ENCODE results near the gene FGFBP2.

Gene FGFBP2

GRCh38 chr4:15988222-15988621 is 25.2 kb upstream of the FGFBP2 start:
- H3K4me3 ChIP-seq (ENCODE audit: low read depth, low read length) = no peak overlapping the region
- no peaks in the 10 kb centered on the region for H3K36me3 ChIP-seq (ENCODE audit: control insufficient read depth in 2 of 2, insufficient read depth in 1 of 2, low read length in 2 of 2)
- ChIA-PET POLR2A (no interaction called here), CTCF (interaction anchor here (1.8 kb wide), 1 partner anchor 13 kb away, joined by 7 read pairs; no protein-coding TSS in a partner anchor)
- no peak overlapping the region for H3K27ac ChIP-seq (ENCODE audit: extremely low read depth, low read depth, low read length)
- no peaks in the 10 kb centered on the region for H3K4me1 ChIP-seq (ENCODE audit: control insufficient read depth, insufficient read depth, low read length)
- TF ChIP-seq ZNF660 (tag by site-specific recombination; IDR thresholded peaks at IDR 0.05) (no peak), ZNF266 (tag by site-specific recombination; IDR thresholded peaks at IDR 0.05; ENCODE audit: low read depth) (no peak), PBX3 (CRISPR knock-in tag; IDR thresholded peaks at IDR 0.05) (no peak), ZNF214 (tag by site-specific recombination; IDR thresholded peaks at IDR 0.05; ENCODE audit: borderline replicate concordance) (no peak), ZNF521 (tag by site-specific recombination; IDR thresholded peaks at IDR 0.05) (no peak), ZBTB26 (tag by site-specific recombination; optimal IDR thresholded peaks at IDR 0.05) (no peak), ZNF449 (tag by site-specific recombination; IDR thresholded peaks at IDR 0.05) (no peak), ZBTB7A (tag by site-specific recombination; IDR thresholded peaks at IDR 0.05; ENCODE audit: low read depth) (no peak), GLI2 (tag by site-specific recombination; IDR thresholded peaks at IDR 0.05; ENCODE audit: borderline replicate concordance, low read depth) (no peak), ZNF433 (tag by site-specific recombination; IDR thresholded peaks at IDR 0.05; ENCODE audit: low read depth) (no peak), ZNF596 (tag by site-specific recombination; IDR thresholded peaks at IDR 0.05) (no peak), ZNF776 (tag by site-specific recombination; IDR thresholded peaks at IDR 0.05; ENCODE audit: borderline replicate concordance) (no peak), ZNF354C (tag by site-specific recombination; IDR thresholded peaks at IDR 0.05; ENCODE audit: borderline replicate concordance, low read depth) (no peak), ZNF148 (tag by site-specific recombination; IDR thresholded peaks at IDR 0.05; ENCODE audit: borderline replicate concordance) (no peak), ZNF514 (tag by site-specific recombination; IDR thresholded peaks at IDR 0.05) (no peak), ZNF623 (tag by site-specific recombination; IDR thresholded peaks at IDR 0.05) (no peak), ZFHX2 (tag by site-specific recombination; conservative IDR thresholded peaks at IDR 0.05) (no peak), GLIS1 (tag by site-specific recombination; IDR thresholded peaks at IDR 0.05) (no peak), ZBTB20 (tag by site-specific recombination; IDR thresholded peaks at IDR 0.05) (no peak), HOXD13 (CRISPR knock-in tag; IDR thresholded peaks at IDR 0.05; ENCODE audit: borderline replicate concordance) (no peak)
- no peaks in the 10 kb centered on the region for H3K9me3 ChIP-seq (ENCODE audit: control insufficient read depth, insufficient read depth, low read depth, low read length)

GRCh38 chr4:15986907-15987306 is 23.9 kb upstream of the FGFBP2 start:
- H3K9me3 ChIP-seq (ENCODE audit: control insufficient read depth, insufficient read depth, low read depth, low read length) = no peaks in the 10 kb centered on the region
- H3K4me1 ChIP-seq (ENCODE audit: control insufficient read depth, insufficient read depth, low read length) = no peaks in the 10 kb centered on the region
- no peaks in the 10 kb centered on the region for H3K36me3 ChIP-seq (ENCODE audit: control insufficient read depth in 2 of 2, insufficient read depth in 1 of 2, low read length in 2 of 2)
- POLR2A ChIA-PET = no interaction called here
- H3K27ac ChIP-seq (ENCODE audit: extremely low read depth, low read depth, low read length) = no peak overlapping the region
- no peak overlapping the region for H3K4me3 ChIP-seq (ENCODE audit: low read depth, low read length)
- CTCF ChIA-PET = interaction anchor here (1.1 kb wide), 1 partner anchor 14 kb away, joined by 6 read pairs; no protein-coding TSS in a partner anchor
- TF ChIP-seq HOXC10 (CRISPR knock-in tag; IDR thresholded peaks at IDR 0.05) = no peak
- TF ChIP-seq ZNF140 (tag by site-specific recombination; IDR thresholded peaks at IDR 0.05) = no peak
- no peak for TF ChIP-seq KLF8 (tag by site-specific recombination; IDR thresholded peaks at IDR 0.05)
- no peak for TF ChIP-seq BCL11A (tag by site-specific recombination; IDR thresholded peaks at IDR 0.05; ENCODE audit: low read depth)
- no peak for TF ChIP-seq ZNF112 (tag by site-specific recombination; IDR thresholded peaks at IDR 0.05)
- no peak for TF ChIP-seq ZNF155 (tag by site-specific recombination; IDR thresholded peaks at IDR 0.05)
- no peak for TF ChIP-seq ZNF571 (tag by site-specific recombination; IDR thresholded peaks at IDR 0.05)
- TF ChIP-seq SALL2 (tag by site-specific recombination; IDR thresholded peaks at IDR 0.05; ENCODE audit: borderline replicate concordance) = no peak
- no peak for TF ChIP-seq KLF7 (tag by site-specific recombination; IDR thresholded peaks at IDR 0.05; ENCODE audit: borderline replicate concordance)
- TF ChIP-seq OVOL3 (tag by site-specific recombination; IDR thresholded peaks at IDR 0.05) = no peak
- TF ChIP-seq MYNN (tag by site-specific recombination; IDR thresholded peaks at IDR 0.05; ENCODE audit: borderline replicate concordance) = no peak
- no peak for TF ChIP-seq ZNF324 (tag by site-specific recombination; IDR thresholded peaks at IDR 0.05)
